K562 (cell line): ENCODE results near the gene DOP1A. TPM values are rescaled to one million over a fixed set of nuclear protein-coding genes. Genes with fewer than 3 reads are reported as not detected.
A peak's percentile ranks its signal among the peaks of the same experiment; 100 is the strongest.

ENCODE experiments used
- SRSF3 ChIP-seq: fragments of 200-400 bp; formaldehyde crosslinking; IDR thresholded peaks from 2 replicates; pipeline ENCODE4 v1.6.1; 2016; ENCODE audit warnings: mild to moderate bottlenecking, low read length, moderate library complexity; ENCODE audit not compliant: insufficient read depth
- TEAD1 ChIP-seq, 2 experiments: fragments of 450-650 bp in 1 of 2; sonication (generic) in 1 of 2; formaldehyde crosslinking; IDR thresholded peaks; 2 replicates each; pipeline versions ENCODE4 v1.4.0 to v1.8.0; 2020 to 2022; ENCODE audit warnings: mild to moderate bottlenecking in 2 of 2, missing genetic modification reagents in 1 of 2
- TFAP4 ChIP-seq: sonication (generic); formaldehyde crosslinking; IDR thresholded peaks from 2 replicates; pipeline ENCODE4 v1.8.0; 2022; ENCODE audit warnings: missing genetic modification reagents, mild to moderate bottlenecking, moderate library complexity, borderline replicate concordance
- ZKSCAN8 ChIP-seq: fragments of 200-800 bp; sonication (Bioruptor generic); IDR thresholded peaks from 2 replicates; pipeline ENCODE4 v1.6.1; 2016; ENCODE audit warnings: missing genetic modification characterization, missing compliant biosample characterization
- ZNF436 ChIP-seq: fragments of 250-450, 450-650 bp; sonication (Bioruptor Pico); formaldehyde crosslinking; IDR thresholded peaks from 2 replicates; pipeline ENCODE4 v1.7.0; 2020; ENCODE audit warnings: mild to moderate bottlenecking
- polyA plus RNA-seq, 8 experiments: library from polyadenylated mRNA; depleted of rRNA in 4 of 8; stranded (reverse) in 5 of 8; unstranded in 3 of 8; fragments of >200 nt; fragmentation: Nextera tagmentation in 2 of 8; fragmentation: Illumina TruSeq in 1 of 8; extraction: Ambion mirVana in 2 of 8; extraction: Trizol in 1 of 8; gene quantifications; 2 replicates each; pipeline versions ENCODE4 v1.2.1 to v1.2.3, GENCODE V29; 2011 to 2014; ENCODE audit warnings: inconsistent platforms in 1 of 8, missing spikeins in 1 of 8
- total RNA-seq, 7 experiments: library from RNA; depleted of rRNA in 6 of 7; stranded (reverse); fragments of >200 nt in 6 of 7; fragmentation: Illumina TruSeq in 2 of 7; extraction: Trizol in 2 of 7; gene quantifications; 2 replicates each; pipeline versions ENCODE4 v1.2.1 to v1.2.3, GENCODE V29; 2011 to 2021; ENCODE audit warnings: low replicate concordance in 1 of 7
- TF ChIP-seq, protein P1 (sequence below): fragments of 450-650 bp; IDR thresholded peaks from 2 replicates; pipeline ENCODE4 v1.6.1; 2016; ENCODE audit warnings: mild to moderate bottlenecking, moderate library complexity
- TF ChIP-seq, protein P2 (sequence below): fragments of 450-650 bp; formaldehyde crosslinking; IDR thresholded peaks from 2 replicates; pipeline ENCODE4 v1.4.0; 2020; ENCODE audit warnings: mild to moderate bottlenecking

The DOP1A gene
- total and polyA plus RNA-seq, 9 of the 15 experiments (the other 6 are each of a cell fraction or from before 2014, with no cell fraction given) = 0.75 to 10.5 (median 4.4) TPM

DNA sequence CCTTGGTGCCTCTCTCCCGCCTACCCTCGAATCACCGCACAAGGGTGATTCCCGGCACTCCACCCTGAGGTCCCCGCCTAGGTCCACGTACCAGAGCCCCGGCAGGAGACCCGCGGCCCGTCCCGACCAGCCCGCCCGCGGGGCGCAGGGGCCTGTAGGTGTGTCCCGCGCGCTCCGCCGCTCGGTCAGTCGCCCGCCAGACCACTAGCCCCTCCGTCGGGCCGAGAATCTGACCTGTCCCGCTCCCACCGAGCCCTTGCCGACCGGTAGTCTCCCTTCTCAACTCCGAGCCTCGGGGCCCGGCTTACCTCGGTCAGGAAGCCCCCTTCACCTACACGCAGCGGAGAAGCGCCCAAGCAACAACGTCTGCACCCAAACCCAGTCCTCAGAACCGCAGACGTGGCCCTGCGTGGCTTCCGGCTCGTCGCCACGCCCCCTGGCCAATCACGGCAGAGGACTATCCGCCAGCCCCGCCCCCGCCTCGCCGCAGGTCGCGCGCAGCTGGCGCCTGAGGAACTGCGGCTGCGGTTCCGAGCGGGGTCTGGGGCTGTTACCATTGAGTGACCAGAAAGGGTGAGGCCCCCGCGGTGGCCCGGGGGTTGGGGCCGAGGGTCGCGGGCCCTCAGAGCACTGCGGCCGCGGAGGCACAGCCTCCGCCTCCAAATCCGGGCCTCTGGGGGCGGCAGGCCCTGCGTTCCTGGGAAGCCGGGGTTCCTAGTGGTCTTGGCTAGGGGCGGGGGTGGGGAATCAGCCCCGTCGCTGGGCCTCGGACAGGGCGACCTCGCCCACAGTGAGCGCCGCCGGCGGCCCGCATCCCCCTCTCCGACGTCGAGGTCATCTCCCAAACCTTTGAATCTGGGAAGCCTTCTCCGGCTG lies 125.6 kb downstream of the DOP1A start, which contains the start of the genes PGM3 and RWDD2A (continued):
- TF ChIP-seq, protein P1, sequence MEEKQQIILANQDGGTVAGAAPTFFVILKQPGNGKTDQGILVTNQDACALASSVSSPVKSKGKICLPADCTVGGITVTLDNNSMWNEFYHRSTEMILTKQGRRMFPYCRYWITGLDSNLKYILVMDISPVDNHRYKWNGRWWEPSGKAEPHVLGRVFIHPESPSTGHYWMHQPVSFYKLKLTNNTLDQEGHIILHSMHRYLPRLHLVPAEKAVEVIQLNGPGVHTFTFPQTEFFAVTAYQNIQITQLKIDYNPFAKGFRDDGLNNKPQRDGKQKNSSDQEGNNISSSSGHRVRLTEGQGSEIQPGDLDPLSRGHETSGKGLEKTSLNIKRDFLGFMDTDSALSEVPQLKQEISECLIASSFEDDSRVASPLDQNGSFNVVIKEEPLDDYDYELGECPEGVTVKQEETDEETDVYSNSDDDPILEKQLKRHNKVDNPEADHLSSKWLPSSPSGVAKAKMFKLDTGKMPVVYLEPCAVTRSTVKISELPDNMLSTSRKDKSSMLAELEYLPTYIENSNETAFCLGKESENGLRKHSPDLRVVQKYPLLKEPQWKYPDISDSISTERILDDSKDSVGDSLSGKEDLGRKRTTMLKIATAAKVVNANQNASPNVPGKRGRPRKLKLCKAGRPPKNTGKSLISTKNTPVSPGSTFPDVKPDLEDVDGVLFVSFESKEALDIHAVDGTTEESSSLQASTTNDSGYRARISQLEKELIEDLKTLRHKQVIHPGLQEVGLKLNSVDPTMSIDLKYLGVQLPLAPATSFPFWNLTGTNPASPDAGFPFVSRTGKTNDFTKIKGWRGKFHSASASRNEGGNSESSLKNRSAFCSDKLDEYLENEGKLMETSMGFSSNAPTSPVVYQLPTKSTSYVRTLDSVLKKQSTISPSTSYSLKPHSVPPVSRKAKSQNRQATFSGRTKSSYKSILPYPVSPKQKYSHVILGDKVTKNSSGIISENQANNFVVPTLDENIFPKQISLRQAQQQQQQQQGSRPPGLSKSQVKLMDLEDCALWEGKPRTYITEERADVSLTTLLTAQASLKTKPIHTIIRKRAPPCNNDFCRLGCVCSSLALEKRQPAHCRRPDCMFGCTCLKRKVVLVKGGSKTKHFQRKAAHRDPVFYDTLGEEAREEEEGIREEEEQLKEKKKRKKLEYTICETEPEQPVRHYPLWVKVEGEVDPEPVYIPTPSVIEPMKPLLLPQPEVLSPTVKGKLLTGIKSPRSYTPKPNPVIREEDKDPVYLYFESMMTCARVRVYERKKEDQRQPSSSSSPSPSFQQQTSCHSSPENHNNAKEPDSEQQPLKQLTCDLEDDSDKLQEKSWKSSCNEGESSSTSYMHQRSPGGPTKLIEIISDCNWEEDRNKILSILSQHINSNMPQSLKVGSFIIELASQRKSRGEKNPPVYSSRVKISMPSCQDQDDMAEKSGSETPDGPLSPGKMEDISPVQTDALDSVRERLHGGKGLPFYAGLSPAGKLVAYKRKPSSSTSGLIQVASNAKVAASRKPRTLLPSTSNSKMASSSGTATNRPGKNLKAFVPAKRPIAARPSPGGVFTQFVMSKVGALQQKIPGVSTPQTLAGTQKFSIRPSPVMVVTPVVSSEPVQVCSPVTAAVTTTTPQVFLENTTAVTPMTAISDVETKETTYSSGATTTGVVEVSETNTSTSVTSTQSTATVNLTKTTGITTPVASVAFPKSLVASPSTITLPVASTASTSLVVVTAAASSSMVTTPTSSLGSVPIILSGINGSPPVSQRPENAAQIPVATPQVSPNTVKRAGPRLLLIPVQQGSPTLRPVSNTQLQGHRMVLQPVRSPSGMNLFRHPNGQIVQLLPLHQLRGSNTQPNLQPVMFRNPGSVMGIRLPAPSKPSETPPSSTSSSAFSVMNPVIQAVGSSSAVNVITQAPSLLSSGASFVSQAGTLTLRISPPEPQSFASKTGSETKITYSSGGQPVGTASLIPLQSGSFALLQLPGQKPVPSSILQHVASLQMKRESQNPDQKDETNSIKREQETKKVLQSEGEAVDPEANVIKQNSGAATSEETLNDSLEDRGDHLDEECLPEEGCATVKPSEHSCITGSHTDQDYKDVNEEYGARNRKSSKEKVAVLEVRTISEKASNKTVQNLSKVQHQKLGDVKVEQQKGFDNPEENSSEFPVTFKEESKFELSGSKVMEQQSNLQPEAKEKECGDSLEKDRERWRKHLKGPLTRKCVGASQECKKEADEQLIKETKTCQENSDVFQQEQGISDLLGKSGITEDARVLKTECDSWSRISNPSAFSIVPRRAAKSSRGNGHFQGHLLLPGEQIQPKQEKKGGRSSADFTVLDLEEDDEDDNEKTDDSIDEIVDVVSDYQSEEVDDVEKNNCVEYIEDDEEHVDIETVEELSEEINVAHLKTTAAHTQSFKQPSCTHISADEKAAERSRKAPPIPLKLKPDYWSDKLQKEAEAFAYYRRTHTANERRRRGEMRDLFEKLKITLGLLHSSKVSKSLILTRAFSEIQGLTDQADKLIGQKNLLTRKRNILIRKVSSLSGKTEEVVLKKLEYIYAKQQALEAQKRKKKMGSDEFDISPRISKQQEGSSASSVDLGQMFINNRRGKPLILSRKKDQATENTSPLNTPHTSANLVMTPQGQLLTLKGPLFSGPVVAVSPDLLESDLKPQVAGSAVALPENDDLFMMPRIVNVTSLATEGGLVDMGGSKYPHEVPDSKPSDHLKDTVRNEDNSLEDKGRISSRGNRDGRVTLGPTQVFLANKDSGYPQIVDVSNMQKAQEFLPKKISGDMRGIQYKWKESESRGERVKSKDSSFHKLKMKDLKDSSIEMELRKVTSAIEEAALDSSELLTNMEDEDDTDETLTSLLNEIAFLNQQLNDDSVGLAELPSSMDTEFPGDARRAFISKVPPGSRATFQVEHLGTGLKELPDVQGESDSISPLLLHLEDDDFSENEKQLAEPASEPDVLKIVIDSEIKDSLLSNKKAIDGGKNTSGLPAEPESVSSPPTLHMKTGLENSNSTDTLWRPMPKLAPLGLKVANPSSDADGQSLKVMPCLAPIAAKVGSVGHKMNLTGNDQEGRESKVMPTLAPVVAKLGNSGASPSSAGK = 0 out of 2 replicates have a peak, but pooled peaks have one; percentile 2
- TF ChIP-seq ZKSCAN8 (CRISPR knock-in tag) (no peak), TEAD1 (CRISPR knock-in tag; IDR thresholded peaks at IDR 0.05) (no peak), TFAP4 (CRISPR knock-in tag) (peak; percentile 95), ZNF436 (CRISPR knock-in tag) (no peak), SRSF3 (no peak)
- TF ChIP-seq, protein P2, sequence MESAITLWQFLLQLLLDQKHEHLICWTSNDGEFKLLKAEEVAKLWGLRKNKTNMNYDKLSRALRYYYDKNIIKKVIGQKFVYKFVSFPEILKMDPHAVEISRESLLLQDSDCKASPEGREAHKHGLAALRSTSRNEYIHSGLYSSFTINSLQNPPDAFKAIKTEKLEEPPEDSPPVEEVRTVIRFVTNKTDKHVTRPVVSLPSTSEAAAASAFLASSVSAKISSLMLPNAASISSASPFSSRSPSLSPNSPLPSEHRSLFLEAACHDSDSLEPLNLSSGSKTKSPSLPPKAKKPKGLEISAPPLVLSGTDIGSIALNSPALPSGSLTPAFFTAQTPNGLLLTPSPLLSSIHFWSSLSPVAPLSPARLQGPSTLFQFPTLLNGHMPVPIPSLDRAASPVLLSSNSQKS = no peak
